WTC11 (cell line): Measurements from ENCODE around the gene NCKAP5. TPM values are rescaled to one million over a fixed set of nuclear protein-coding genes. Genes with fewer than 3 reads are reported as not detected.

Experiments used
- ATAC-seq: fragments of 200-7000 bp; cut with Tn5 transposase; 2 replicates; pipeline ENCODE4 v1.10.0; 2021; ENCODE audit warnings: mild to moderate bottlenecking, moderate library complexity
- CTCF ChIA-PET: fragments of 300-600 bp; sonication (Branson Sonifier 250); formaldehyde crosslinking; loops from one replicate; lab custom pipeline; 2021; ENCODE audit warnings: antibody characterized with exemption; lab: Charles Lee
- POLR2A ChIA-PET: fragments of 350-600 bp; sonication (Branson Sonifier 250); formaldehyde crosslinking; loops from one replicate; lab custom pipeline; 2021; ENCODE audit warnings: antibody characterized with exemption; lab: Charles Lee
- DNase-seq: peaks from one replicate; pipeline ENCODE4 v3.0.0; 2021; ENCODE audit warnings: low spot score
- H3K27ac Mint-ChIP-seq: 2 replicates; pipeline ENCODE4 v1.8.0; 2021; ENCODE audit warnings: mixed read lengths
- H3K27me3 Mint-ChIP-seq: 2 replicates; pipeline ENCODE4 v1.8.0; 2021; ENCODE audit warnings: low read depth, mild to moderate bottlenecking, moderate library complexity, mixed read lengths
- H3K36me3 Mint-ChIP-seq: 2 replicates; pipeline ENCODE4 v1.8.0; 2021; ENCODE audit warnings: mixed read lengths
- H3K4me1 Mint-ChIP-seq: 2 replicates; pipeline ENCODE4 v1.8.0; 2022; ENCODE audit warnings: mixed read lengths
- H3K4me3 Mint-ChIP-seq: 2 replicates; pipeline ENCODE4 v1.8.0; 2021; ENCODE audit warnings: mild to moderate bottlenecking, moderate library complexity, mixed read lengths
- H3K9me3 Mint-ChIP-seq: 2 replicates; pipeline ENCODE4 v1.8.0; 2021; ENCODE audit warnings: mixed read lengths
- ATF1 ChIP-seq: sonication (generic); formaldehyde crosslinking; IDR thresholded peaks from 2 replicates; pipeline ENCODE4 v1.8.1; 2023; ENCODE audit warnings: mild to moderate bottlenecking, moderate library complexity, missing genetic modification reagents
- CREB1 ChIP-seq: sonication (generic); formaldehyde crosslinking; IDR thresholded peaks from 2 replicates; pipeline ENCODE4 v1.8.0; 2023; ENCODE audit warnings: mild to moderate bottlenecking, missing genetic modification reagents
- CREM ChIP-seq: sonication (generic); formaldehyde crosslinking; IDR thresholded peaks from 2 replicates; pipeline ENCODE4 v1.8.1; 2022; ENCODE audit warnings: mild to moderate bottlenecking, missing genetic modification reagents, moderate library complexity
- FOXK1 ChIP-seq: sonication (generic); formaldehyde crosslinking; IDR thresholded peaks from 2 replicates; pipeline ENCODE4 v1.8.0; 2022; ENCODE audit warnings: mild to moderate bottlenecking, moderate library complexity, missing genetic modification reagents
- GABPB1 ChIP-seq: sonication (generic); formaldehyde crosslinking; IDR thresholded peaks from 2 replicates; pipeline ENCODE4 v1.8.1; 2023; ENCODE audit warnings: mild to moderate bottlenecking, missing genetic modification reagents
- NFE2L1 ChIP-seq: sonication (generic); formaldehyde crosslinking; IDR thresholded peaks from 2 replicates; pipeline ENCODE4 v1.8.1; 2023; ENCODE audit warnings: missing genetic modification reagents
- SMAD3 ChIP-seq: sonication (generic); formaldehyde crosslinking; IDR thresholded peaks from 2 replicates; pipeline ENCODE4 v1.8.0; 2022; ENCODE audit warnings: missing genetic modification reagents, mild to moderate bottlenecking, borderline replicate concordance
- ZBTB21 ChIP-seq: sonication (generic); formaldehyde crosslinking; IDR thresholded peaks from 2 replicates; pipeline ENCODE4 v1.8.1; 2023; ENCODE audit warnings: mild to moderate bottlenecking, missing genetic modification reagents, borderline replicate concordance
- ZNF219 ChIP-seq: sonication (generic); formaldehyde crosslinking; IDR thresholded peaks from 2 replicates; pipeline ENCODE4 v1.8.0; 2023; ENCODE audit warnings: missing genetic modification reagents, mild to moderate bottlenecking, borderline replicate concordance
- ZNF263 ChIP-seq: sonication (generic); formaldehyde crosslinking; IDR thresholded peaks from 2 replicates; pipeline ENCODE4 v1.8.1; 2022; ENCODE audit warnings: low read depth, mild to moderate bottlenecking, moderate library complexity, missing genetic modification reagents
- ZNF317 ChIP-seq: sonication (generic); formaldehyde crosslinking; IDR thresholded peaks from 2 replicates; pipeline ENCODE4 v1.8.1; 2023; ENCODE audit warnings: low read depth, mild to moderate bottlenecking, moderate library complexity, missing genetic modification reagents, borderline replicate concordance
- ZNF396 ChIP-seq: fragments of 250-450 bp; sonication (Bioruptor Pico); IDR thresholded peaks from 2 replicates; pipeline ENCODE4 v1.8.0; 2021; ENCODE audit warnings: mild to moderate bottlenecking, moderate library complexity, borderline replicate concordance
- ZNF416 ChIP-seq: fragments of 250-450 bp; sonication (Bioruptor Pico); IDR thresholded peaks from 2 replicates; pipeline ENCODE4 v1.9.0; 2021; ENCODE audit warnings: mild to moderate bottlenecking, inconsistent platforms
- ZNF423 ChIP-seq: fragments of 250-450 bp; sonication (Bioruptor Pico); IDR thresholded peaks from 2 replicates; pipeline ENCODE4 v2.1.2; 2022; ENCODE audit warnings: mild to moderate bottlenecking, moderate library complexity
- total RNA-seq: library from RNA; stranded (reverse); gene quantifications from 3 replicates; pipeline ENCODE4 v1.2.3, GENCODE V29; 2021
- TF ChIP-seq, protein P1 (sequence below): sonication (generic); formaldehyde crosslinking; IDR thresholded peaks from 2 replicates; pipeline ENCODE4 v1.8.0; 2023; ENCODE audit warnings: mild to moderate bottlenecking, missing genetic modification reagents
- TF ChIP-seq, protein P2 (sequence below): sonication (generic); formaldehyde crosslinking; IDR thresholded peaks from 2 replicates; pipeline ENCODE4 v1.8.0; 2023; ENCODE audit warnings: missing genetic modification reagents, mild to moderate bottlenecking, borderline replicate concordance
- TF ChIP-seq, protein P3 (sequence below): sonication (generic); formaldehyde crosslinking; IDR thresholded peaks from 2 replicates; pipeline ENCODE4 v1.8.1; 2023; ENCODE audit warnings: mild to moderate bottlenecking, missing genetic modification reagents
- TF ChIP-seq, protein P4 (sequence below): fragments of 250-450 bp; sonication (Bioruptor Pico); IDR thresholded peaks from 2 replicates; pipeline ENCODE4 v1.9.0; 2021; ENCODE audit warnings: mild to moderate bottlenecking, borderline replicate concordance

Gene NCKAP5
- total RNA-seq, 1 experiment from 2014 or later = 0.55 TPM

DNA sequence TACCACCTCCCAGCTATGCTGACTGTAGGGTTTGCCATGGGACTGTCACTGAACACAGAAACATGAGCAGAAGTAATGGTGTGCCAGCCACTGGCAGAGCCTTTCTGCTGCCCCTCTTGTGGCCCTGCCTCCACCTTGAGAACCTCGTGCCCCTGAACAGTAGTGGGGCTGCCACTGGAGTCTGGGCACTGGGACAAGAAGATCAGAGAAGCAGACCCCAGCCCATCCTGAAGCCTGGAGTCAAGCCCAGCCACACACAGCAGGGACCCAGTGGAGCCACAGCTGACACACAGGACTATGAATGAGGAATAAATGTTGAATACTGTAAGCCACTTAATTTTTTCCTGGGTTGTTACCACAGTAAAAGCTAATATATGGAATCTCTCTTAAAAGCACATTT is 159.6 kb downstream of the NCKAP5 start:
- Mint-ChIP-seq H3K27me3 (peaks cover 36% of the 10 kb centered on the region), H3K36me3 (no peaks in the 10 kb centered on the region), H3K4me3 (no peak overlapping the region), H3K4me1 (peaks cover 18% of the 10 kb centered on the region), H3K9me3 (no peaks in the 10 kb centered on the region), H3K27ac (no peak overlapping the region)
- ChIA-PET POLR2A (no interaction called here), CTCF (no interaction called here)
- TF ChIP-seq, protein P1, sequence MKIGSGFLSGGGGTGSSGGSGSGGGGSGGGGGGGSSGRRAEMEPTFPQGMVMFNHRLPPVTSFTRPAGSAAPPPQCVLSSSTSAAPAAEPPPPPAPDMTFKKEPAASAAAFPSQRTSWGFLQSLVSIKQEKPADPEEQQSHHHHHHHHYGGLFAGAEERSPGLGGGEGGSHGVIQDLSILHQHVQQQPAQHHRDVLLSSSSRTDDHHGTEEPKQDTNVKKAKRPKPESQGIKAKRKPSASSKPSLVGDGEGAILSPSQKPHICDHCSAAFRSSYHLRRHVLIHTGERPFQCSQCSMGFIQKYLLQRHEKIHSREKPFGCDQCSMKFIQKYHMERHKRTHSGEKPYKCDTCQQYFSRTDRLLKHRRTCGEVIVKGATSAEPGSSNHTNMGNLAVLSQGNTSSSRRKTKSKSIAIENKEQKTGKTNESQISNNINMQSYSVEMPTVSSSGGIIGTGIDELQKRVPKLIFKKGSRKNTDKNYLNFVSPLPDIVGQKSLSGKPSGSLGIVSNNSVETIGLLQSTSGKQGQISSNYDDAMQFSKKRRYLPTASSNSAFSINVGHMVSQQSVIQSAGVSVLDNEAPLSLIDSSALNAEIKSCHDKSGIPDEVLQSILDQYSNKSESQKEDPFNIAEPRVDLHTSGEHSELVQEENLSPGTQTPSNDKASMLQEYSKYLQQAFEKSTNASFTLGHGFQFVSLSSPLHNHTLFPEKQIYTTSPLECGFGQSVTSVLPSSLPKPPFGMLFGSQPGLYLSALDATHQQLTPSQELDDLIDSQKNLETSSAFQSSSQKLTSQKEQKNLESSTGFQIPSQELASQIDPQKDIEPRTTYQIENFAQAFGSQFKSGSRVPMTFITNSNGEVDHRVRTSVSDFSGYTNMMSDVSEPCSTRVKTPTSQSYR = no peak
- no peak for TF ChIP-seq FOXK1 (CRISPR knock-in tag)
- TF ChIP-seq ZNF416 (CRISPR knock-in tag) = no peak
- no peak for TF ChIP-seq NFE2L1 (CRISPR knock-in tag)
- no peak for TF ChIP-seq GABPB1 (CRISPR knock-in tag)
- TF ChIP-seq, protein P2, sequence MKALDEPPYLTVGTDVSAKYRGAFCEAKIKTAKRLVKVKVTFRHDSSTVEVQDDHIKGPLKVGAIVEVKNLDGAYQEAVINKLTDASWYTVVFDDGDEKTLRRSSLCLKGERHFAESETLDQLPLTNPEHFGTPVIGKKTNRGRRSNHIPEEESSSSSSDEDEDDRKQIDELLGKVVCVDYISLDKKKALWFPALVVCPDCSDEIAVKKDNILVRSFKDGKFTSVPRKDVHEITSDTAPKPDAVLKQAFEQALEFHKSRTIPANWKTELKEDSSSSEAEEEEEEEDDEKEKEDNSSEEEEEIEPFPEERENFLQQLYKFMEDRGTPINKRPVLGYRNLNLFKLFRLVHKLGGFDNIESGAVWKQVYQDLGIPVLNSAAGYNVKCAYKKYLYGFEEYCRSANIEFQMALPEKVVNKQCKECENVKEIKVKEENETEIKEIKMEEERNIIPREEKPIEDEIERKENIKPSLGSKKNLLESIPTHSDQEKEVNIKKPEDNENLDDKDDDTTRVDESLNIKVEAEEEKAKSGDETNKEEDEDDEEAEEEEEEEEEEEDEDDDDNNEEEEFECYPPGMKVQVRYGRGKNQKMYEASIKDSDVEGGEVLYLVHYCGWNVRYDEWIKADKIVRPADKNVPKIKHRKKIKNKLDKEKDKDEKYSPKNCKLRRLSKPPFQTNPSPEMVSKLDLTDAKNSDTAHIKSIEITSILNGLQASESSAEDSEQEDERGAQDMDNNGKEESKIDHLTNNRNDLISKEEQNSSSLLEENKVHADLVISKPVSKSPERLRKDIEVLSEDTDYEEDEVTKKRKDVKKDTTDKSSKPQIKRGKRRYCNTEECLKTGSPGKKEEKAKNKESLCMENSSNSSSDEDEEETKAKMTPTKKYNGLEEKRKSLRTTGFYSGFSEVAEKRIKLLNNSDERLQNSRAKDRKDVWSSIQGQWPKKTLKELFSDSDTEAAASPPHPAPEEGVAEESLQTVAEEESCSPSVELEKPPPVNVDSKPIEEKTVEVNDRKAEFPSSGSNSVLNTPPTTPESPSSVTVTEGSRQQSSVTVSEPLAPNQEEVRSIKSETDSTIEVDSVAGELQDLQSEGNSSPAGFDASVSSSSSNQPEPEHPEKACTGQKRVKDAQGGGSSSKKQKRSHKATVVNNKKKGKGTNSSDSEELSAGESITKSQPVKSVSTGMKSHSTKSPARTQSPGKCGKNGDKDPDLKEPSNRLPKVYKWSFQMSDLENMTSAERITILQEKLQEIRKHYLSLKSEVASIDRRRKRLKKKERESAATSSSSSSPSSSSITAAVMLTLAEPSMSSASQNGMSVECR = no peak
- no peak for TF ChIP-seq CREM (CRISPR knock-in tag)
- TF ChIP-seq ZNF396 (CRISPR knock-in tag) = no peak
- TF ChIP-seq, protein P3, sequence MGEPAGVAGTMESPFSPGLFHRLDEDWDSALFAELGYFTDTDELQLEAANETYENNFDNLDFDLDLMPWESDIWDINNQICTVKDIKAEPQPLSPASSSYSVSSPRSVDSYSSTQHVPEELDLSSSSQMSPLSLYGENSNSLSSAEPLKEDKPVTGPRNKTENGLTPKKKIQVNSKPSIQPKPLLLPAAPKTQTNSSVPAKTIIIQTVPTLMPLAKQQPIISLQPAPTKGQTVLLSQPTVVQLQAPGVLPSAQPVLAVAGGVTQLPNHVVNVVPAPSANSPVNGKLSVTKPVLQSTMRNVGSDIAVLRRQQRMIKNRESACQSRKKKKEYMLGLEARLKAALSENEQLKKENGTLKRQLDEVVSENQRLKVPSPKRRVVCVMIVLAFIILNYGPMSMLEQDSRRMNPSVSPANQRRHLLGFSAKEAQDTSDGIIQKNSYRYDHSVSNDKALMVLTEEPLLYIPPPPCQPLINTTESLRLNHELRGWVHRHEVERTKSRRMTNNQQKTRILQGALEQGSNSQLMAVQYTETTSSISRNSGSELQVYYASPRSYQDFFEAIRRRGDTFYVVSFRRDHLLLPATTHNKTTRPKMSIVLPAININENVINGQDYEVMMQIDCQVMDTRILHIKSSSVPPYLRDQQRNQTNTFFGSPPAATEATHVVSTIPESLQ (CRISPR knock-in tag) = no peak
- no peak for TF ChIP-seq ZNF317 (CRISPR knock-in tag)
- TF ChIP-seq ZNF219 (CRISPR knock-in tag) = no peak
- TF ChIP-seq SMAD3 (CRISPR knock-in tag) = no peak
- ATAC-seq = no peak
- no peak for DNase-seq

DNA sequence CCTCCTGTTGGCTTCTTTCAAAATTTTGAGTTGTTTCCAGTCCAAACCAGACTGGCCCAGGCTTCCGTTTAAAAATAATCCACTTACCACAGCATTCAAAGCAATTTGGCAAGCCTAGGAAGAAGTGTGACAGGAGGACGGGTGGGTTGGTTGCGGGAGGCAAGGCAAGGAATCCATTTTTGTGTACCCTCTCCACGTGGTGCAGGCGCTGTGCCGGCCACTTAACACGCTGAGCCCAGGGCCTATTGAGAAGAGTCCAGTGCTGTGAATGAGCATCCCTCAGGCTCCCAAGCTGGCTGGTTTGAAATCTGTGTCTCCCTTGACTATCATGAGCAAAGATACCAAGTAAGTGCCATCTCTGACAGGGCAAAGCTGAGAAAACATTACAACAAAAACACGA is 160.9 kb downstream of the NCKAP5 start:
- POLR2A ChIA-PET = no interaction called here
- peaks cover 17% of the 10 kb centered on the region for H3K4me1 Mint-ChIP-seq
- TF ChIP-seq ZNF423 (CRISPR knock-in tag) (no peak), ZBTB21 (CRISPR knock-in tag) (no peak), CREB1 (no peak), ZNF263 (CRISPR knock-in tag) (no peak), ATF1 (CRISPR knock-in tag) (no peak)
- TF ChIP-seq, protein P2 = no peak
- TF ChIP-seq, protein P4, sequence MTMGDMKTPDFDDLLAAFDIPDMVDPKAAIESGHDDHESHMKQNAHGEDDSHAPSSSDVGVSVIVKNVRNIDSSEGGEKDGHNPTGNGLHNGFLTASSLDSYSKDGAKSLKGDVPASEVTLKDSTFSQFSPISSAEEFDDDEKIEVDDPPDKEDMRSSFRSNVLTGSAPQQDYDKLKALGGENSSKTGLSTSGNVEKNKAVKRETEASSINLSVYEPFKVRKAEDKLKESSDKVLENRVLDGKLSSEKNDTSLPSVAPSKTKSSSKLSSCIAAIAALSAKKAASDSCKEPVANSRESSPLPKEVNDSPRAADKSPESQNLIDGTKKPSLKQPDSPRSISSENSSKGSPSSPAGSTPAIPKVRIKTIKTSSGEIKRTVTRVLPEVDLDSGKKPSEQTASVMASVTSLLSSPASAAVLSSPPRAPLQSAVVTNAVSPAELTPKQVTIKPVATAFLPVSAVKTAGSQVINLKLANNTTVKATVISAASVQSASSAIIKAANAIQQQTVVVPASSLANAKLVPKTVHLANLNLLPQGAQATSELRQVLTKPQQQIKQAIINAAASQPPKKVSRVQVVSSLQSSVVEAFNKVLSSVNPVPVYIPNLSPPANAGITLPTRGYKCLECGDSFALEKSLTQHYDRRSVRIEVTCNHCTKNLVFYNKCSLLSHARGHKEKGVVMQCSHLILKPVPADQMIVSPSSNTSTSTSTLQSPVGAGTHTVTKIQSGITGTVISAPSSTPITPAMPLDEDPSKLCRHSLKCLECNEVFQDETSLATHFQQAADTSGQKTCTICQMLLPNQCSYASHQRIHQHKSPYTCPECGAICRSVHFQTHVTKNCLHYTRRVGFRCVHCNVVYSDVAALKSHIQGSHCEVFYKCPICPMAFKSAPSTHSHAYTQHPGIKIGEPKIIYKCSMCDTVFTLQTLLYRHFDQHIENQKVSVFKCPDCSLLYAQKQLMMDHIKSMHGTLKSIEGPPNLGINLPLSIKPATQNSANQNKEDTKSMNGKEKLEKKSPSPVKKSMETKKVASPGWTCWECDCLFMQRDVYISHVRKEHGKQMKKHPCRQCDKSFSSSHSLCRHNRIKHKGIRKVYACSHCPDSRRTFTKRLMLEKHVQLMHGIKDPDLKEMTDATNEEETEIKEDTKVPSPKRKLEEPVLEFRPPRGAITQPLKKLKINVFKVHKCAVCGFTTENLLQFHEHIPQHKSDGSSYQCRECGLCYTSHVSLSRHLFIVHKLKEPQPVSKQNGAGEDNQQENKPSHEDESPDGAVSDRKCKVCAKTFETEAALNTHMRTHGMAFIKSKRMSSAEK (CRISPR knock-in tag) = no peak

More for the DNA sequence above, 160.9 kb downstream of the NCKAP5 start:
- Mint-ChIP-seq H3K27ac (no peak overlapping the region), H3K36me3 (no peaks in the 10 kb centered on the region), H3K4me3 (no peak overlapping the region), H3K9me3 (peaks cover 4% of the 10 kb centered on the region; the same call in 1 of the 2 replicates), H3K27me3 (peaks cover 23% of the 10 kb centered on the region)
- CTCF ChIA-PET = no interaction called here
- ATAC-seq (no peak), DNase-seq (no peak)
